SKM-1 (cell line): Measurements from ENCODE around the gene ATN1.
"Not testable (repeated sequence)": the region's sequence is repeated elsewhere in the genome, so short reads cannot be mapped to it uniquely, and the experiment has no call there.

Source experiments
- DNase-seq: peaks from one replicate; lab custom pipeline; 2025; ENCODE audit not compliant: unreplicated experiment; lab: John Stamatoyannopoulos, UW

The ATN1 gene, protein sequence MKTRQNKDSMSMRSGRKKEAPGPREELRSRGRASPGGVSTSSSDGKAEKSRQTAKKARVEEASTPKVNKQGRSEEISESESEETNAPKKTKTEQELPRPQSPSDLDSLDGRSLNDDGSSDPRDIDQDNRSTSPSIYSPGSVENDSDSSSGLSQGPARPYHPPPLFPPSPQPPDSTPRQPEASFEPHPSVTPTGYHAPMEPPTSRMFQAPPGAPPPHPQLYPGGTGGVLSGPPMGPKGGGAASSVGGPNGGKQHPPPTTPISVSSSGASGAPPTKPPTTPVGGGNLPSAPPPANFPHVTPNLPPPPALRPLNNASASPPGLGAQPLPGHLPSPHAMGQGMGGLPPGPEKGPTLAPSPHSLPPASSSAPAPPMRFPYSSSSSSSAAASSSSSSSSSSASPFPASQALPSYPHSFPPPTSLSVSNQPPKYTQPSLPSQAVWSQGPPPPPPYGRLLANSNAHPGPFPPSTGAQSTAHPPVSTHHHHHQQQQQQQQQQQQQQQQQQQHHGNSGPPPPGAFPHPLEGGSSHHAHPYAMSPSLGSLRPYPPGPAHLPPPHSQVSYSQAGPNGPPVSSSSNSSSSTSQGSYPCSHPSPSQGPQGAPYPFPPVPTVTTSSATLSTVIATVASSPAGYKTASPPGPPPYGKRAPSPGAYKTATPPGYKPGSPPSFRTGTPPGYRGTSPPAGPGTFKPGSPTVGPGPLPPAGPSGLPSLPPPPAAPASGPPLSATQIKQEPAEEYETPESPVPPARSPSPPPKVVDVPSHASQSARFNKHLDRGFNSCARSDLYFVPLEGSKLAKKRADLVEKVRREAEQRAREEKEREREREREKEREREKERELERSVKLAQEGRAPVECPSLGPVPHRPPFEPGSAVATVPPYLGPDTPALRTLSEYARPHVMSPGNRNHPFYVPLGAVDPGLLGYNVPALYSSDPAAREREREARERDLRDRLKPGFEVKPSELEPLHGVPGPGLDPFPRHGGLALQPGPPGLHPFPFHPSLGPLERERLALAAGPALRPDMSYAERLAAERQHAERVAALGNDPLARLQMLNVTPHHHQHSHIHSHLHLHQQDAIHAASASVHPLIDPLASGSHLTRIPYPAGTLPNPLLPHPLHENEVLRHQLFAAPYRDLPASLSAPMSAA (N-terminal part only)

DNA sequence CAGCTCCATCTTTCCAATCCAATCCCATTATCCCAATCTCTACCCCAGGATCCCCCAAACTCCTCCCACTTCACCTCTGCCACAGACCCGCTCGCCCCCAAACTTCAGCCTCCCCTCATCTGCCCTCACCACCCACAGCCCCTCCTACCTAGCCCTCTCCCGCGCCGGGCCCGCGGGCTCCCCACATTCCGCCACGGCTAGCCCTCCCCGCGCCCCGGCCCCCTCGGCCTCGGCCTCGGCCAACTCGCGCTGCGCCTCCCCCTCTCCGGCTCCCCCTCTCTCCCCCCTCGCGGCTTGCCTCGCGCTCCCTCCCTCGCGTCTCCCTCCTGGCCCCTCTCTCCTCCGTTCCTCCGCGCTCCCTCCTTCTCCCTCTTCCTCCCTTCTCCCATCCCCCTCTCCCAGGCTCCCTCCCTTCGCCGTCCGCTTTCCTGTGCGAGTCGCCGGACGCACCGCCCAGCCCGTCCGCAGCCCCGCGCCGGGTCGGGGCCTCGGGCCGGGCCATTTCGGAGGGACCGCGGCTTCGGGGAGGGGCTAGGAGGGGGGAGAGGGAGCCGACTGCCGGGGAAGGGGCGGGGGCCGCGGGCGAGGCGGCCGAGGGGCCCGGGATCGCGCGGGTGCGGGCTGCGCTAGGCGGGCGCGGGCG lies at the start of gene ATN1:
TSS of gene ATN1 (plus strand) at position 581 of the 643 bp plus-strand sequence. CDS start 6,043 bp downstream, outside the sequence.
- DNase-seq = no peak

DNA sequence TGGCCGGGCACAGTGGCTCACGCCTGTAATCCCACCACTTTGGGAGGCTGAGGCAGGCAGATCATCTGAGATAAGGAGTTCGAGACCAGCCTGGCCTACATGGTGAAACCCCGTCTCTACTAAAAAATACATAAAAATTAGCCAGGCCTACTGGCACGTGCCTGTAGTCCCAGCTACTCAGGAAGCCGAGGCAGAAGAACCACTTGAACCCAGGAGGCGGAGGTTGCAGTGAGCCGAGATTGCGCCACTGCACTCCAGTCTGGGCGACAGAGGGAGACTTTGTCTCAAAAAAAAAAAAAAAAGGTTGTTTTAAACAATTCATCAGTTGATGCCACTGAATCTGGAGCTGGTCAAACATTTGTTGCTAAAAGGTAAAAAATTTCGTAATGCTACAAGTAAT lies 47.9 kb upstream of the ATN1 start:
- DNase-seq = not testable (repeated sequence)

DNA sequence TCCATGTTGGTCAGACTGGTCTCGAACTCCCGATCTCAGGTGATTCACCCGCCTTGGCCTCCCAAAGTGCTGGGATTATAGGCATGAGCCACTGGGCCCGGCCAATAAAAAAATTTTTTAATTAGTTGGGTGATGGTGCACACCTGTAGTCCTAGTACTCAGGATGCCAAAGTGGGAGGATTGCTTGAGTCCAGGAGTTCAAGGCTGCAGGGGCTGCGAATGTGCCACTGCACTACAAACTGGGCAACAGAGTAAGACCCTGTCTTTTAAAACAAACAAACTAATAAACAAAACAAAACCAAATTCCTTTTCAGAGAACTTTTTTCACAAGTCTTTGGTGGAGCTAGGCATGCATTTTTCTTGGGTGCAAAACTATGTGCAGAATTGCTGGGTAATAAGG lies 44.5 kb upstream of the ATN1 start:
- DNase-seq = no peak

DNA sequence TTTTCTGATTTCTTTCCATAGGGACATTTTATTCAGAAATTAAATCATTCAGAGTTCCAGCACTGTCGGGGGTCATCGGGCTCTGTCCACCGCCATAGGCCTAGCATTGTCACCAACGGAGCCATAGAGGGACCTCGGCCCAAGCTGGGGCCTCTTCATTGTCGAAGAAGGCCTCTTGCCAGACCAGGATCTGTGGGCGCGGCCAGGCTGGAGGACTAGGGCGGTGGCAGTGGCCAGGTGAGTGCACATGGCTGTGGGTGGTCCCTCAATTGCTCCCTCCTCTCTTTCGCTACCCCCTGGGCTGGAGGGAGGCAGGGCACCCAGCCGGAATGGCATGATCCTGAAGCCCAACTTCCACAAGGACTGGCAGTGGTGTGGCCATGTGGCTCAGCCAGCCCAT lies 44.1 kb upstream of the ATN1 start:
- DNase-seq = no peak

DNA sequence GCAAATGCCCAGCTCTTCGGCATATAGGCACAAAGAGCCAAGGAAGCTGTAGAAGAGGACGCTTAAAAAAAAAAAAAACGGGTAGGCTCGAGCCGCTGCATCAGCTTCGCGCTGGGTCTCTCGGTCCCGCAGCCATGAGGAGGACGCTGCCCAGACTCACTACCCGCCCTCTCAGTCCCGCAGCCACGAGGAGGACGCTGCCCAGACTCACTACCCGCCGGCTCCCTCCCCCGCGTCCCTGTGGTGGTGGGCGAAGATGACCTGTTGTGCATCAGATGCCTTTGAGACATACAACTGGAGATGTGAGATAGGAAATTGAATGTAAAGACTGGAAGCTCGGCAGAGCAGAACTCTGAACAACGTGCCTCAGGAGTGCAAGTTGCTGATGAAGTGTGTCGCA lies 43.2 kb upstream of the ATN1 start:
- DNase-seq = no peak

DNA sequence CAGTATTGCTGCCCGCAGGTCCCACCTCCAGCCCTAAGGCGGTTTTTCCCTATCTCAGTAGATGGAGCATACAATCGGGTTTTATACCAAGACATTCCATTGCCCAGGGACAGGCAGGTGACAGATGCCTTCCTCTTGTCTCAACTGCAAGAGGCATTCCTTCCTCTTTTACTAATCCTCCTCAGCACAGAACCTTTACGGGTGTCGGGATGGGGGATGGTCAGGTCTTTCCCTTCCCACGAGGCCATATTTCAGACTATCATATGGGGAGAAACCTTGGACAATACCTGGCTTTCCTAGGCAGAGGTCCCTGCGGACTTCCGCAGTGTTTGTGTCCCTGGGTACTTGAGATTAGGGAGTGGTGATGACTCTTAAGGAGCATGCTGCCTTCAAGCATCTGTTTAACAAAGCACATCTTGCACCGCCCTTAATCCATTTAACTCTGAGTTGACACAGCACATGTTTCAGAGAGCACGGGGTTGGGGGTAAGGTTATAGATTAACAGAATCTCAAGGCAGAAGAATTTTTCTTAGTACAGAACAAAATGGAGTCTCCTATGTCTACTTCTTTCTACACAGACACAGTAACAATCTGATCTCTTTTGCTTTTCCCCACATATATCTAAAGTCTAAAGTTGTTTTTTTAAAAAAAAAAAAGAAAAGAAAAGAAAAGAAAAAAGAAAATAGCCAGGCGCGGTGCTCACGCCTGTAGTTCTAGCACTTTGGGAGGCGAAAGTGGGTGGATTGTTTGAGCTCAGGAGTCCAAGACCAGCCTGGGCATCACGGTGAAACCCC lies 41.4 kb upstream of the ATN1 start:
- DNase-seq = not testable (repeated sequence)

DNA sequence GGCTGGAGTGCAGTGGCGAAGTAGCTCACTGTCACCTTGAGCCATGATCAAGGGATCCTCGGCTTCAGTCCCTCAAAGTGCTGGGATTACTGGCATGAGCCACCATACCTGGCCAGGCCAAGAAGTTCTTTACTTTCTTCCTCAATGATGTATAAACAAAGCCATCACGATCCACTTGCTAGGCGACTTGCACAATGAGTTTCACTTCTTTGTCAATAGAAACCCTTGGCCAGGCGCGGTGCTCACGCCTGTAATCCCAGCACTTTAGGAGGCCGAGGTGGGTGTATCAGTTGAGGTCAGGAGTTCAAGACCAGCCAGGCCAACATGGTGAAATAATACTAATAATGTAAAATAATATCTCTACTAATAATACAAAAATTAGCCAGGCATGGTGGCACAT lies 40.3 kb upstream of the ATN1 start:
- DNase-seq = no peak

DNA sequence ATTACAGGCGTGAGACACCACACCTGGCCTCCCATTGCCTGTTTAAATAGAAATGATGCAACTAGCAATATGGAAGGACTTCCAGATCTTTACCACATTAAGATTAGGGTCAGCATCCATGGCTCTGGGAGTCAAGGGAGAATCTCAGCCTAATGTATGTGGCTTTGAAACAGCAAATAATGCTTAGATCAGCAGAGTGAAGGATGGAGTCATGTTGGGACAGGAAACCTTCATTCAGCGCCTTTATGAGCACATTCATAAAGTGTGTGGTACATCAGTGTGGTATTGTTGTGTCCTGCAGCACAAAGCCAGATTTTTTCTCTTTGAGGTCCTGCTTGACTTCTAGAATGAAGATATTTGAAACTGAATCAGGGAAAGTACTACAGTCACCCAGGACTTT lies 39.4 kb upstream of the ATN1 start:
- DNase-seq = no peak

DNA sequence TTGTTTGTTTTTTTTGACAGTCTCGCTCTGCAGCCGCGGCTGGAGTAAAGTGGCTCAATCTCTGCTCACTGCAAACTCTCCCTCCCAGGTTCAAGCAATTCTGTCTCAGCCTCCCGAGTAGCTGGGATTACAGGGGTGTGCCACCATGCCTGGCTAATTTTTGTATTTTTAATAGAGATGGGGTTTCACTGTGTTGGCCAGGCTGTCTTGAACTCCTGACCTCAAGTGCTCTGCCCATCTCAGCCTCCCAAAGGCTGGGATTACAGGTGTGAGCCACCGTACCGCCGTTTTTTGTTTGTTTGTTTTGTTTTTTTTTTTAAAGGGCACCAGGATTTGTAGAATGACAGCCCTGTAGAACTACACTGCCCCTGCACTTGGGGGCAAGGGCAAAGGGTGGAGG lies 39.0 kb upstream of the ATN1 start:
- not testable (repeated sequence) for DNase-seq

DNA sequence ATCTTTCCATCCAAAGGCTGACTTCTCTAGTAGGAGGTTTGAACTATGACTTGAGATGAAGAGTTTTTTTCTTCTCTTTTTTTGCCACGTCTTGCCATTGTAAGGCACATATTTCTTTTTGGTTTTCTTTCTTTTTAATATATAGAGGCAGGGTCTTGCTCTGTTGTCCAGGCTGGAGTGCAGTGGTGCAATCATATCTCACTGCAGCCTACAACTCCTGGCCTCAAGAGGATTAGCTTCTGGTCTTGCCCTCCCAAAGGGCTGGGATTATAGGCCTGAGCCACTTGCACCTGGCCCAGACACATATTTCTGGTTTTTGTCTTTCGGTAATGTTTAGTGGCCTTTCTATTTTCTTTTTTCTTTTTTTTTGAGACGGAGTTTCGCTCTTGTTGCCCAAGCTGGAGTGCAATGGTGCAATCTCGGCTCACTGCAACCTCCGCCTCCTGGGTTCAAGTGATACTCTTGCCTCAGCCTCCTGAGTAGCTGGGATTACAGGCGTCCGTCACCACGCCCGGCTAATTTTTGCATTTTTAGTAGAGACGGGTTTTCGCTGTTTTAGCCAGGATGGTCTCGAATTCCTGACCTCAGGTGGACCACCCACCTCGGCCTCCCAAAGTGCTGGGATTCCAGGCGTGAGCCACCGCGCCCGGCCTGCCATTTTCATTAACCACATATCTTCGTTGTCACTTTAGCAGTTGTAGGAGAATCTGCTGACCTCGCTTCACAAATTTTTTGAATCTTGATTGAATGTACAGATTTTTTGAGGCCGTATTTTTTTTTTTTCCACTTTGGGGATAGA lies 37.8 kb upstream of the ATN1 start:
- not testable (repeated sequence) for DNase-seq

DNA sequence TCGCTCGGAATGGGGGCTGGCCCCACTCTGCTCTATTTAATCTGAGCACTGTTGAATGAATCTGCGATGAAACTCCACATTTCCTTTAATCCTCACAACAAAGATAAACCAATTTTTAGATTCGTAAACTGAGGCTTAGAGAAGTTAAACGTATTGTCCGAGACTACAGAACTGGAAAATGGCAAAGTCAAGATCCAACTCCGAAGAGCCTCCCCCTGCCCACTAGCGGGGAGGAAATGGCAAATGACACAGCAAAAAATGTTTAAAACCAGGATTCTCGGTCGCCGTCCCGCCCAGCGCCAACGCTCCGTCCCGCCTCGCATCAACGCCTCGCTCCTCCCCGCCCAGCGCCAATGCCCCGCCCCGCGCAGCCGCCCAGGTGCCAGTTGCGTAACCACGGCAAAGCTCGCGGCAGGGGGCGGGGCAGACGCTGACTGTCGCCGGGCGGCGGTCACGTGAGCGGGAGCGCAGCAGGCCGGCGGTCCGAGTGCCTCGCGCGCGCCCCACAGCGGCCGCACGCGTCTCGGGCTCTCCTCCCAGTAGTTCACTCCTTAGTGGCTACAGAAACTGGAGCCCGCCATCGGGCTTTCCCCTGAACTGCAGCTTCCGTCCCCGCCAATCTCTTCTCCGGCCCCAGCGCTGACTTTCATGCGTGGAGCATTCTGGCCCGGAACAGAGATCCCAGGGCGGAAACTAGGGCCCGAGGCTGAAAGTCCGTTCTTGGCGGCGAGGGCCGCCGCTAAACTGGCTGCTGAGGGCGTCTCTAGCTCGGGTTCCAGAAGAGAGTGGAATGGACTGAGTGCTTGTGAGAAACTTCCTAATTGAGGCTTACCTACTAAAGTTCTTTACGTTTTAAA lies 36.7 kb upstream of the ATN1 start:
- DNase-seq = peak; percentile 57

DNA sequence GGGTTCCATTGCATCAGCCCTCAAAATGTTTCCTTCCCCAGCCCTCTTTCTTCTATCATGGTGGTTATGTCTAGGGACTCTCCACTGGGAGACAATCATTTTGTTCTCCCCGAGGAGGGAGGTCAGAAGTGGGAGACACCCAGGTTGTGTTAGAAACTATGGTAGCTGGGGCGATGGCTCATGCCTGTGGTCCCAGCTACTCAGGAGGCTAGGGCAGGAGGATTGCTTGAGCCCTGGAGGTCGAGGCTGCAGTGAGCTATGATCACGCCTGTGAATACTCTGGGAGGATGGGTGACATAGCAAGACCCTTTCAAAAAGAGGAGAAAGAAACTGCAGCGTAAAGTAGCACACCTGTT lies 36.1 kb upstream of the ATN1 start:
- DNase-seq = no peak

DNA sequence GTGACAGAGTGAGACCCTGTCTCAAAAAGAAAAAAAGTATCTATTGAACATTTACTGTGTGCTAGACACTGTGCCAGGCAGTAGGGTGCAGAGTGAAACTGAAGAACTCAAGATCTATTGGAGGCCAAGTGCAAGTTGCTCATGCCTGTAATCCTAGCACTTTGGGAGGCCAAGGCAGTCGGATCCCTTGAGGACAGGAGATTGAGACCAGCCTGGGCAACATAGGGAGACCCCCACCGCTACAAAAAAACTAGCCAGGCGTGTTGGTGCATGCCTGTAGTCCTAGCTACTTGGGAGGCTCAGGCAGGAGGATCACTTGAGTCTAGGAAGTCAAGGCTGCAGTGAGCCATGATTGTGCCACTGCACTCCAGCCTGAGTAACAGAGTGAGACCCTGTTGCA lies 35.1 kb upstream of the ATN1 start:
- not testable (repeated sequence) for DNase-seq

DNA sequence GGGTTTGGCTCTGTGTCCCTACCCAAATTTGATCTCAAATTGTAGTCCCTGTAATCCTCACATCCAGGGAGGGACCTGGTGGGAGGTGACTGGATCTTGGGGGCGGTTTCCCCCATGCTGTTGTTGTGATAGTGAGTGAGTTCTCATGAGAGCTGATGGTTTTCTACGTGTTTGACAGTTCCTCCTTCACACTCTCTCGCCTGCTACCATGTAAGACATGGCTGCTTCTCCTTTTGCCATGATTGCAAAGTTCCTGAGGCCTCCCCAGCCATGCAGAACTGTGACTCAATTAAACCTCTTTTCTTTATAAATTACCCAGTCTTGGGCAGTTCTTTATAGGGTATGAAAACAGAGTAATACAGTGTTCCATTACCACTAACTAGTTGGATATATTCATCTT lies 33.4 kb upstream of the ATN1 start:
- DNase-seq = no peak

DNA sequence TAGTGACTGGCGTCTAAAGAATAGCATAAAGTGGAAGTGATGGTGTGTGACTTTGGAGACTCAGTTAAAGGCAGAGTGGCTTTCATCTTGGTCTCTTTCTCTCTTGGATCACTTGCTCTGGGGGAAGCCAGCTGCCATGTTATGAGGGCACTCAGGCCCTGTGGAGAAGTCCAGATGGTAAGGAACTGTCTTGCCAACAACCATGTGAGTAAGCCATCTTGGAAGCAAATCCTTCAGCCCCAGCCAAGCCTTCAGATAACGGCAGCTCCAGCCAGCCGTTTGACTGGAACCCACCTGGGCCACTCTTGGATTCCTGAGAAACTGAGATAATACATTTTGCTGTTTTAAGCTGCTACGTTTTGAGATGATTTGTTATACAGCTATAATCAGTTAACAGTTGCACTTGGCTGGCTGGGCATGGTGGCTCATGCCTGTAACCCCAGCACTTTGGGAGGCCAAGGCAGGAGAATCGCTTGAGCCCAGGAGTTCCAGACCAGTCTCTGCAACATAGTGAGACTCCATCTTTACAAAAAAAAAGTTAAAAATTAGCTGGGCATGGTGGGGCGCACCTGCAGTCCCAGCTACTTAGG lies 30.8 kb upstream of the ATN1 start:
- no peak for DNase-seq

DNA sequence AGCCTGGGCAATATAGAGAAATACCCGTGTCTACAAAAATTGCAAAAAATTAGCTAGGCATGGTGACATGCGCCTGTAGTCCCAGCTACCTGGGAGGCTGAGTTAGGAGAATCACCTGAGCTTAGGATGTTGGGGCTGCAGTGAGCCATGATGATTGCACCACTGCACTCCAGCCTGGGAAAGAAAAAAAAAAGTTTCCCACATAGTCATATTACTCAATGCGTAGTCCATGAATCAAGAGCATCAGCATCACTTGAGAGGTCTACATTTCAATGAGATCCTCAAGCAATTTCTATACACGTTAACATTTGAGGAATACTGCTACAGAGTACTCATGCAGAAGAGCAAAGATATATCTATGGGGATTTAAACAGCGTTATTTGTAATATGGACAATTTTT lies 28.3 kb upstream of the ATN1 start:
- DNase-seq = no peak

DNA sequence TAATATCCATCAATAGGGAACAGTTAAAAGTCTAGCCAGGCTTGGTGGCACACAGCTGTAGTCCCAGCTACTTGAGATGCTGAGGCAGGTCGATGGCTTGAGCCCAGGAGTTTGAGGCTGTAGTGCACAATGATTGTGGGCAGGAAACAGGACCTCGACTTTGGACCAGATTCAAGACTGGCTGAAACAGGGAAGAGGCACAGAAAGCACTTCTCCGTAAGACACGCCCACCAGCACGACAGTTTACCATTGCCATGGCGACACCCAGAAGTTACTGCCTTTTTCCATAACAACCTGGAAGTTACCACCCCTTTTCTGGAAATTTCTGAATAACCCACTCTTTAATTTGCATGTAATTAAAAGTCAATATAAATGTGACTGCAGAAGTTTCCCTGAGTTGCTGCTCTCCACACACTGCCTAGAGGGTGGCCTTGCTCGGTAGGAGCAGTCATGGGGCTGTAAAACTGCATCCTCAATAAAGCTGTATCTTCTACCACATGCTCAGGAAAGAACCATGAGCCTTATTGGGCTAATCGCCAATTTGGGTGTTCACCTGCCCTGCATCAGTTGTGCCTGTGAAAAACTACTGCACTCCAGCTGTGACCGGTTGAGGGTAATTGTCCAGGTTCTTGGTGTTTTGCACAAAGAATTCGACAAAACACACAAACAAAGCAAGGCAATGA lies 27.8 kb upstream of the ATN1 start:
- peak; percentile 8 for DNase-seq

DNA sequence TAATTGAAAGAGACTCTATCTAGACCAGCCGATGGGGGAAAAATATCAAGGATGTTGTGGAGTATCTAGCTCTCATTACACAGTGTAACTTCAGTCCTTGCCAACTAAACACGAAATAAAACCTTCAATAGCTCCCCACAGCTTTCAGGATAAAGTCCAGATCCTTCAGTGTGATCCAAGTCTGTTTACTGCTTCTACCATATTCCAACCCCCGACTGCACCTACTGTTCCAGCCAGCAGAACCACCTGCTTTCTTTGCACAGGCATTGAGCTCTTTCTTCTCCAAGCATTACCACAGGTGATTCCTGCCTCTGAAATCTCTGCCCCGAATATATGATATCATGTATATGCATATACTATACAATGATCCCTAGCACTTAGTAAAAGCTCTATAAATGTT lies 25.3 kb upstream of the ATN1 start:
- no peak for DNase-seq
